Neural cell (in vitro differentiated cells): ENCODE data around the gene BLMH. TPM values are rescaled to one million over a fixed set of nuclear protein-coding genes. Genes with fewer than 3 reads are reported as not detected.

Experiments
- H2AFZ ChIP-seq: fragments of 200-600, 300-800 bp; sonication (generic), shearing (Covaris generic); 2 replicates; pipeline ENCODE4 v1.6.0; 2014; ENCODE audit warnings: low read depth, mild to moderate bottlenecking, antibody characterized with exemption, low read length, moderate library complexity
- H3F3A ChIP-seq: fragments of 200-600 bp; shearing (Covaris generic); 2 replicates; pipeline ENCODE4 v1.6.1; 2016; ENCODE audit warnings: mild to moderate bottlenecking, moderate library complexity, mixed read lengths, antibody characterized with exemption, low read length; ENCODE audit not compliant: insufficient read depth, poor library complexity, severe bottlenecking
- H3K27ac ChIP-seq: fragments of 200-600, 300-800 bp; sonication (generic), shearing (Covaris generic); 2 replicates; pipeline ENCODE4 v1.5.1; 2014; ENCODE audit warnings: mild to moderate bottlenecking, low read length, moderate library complexity
- H3K27me3 ChIP-seq: fragments of 300-800, 200-600 bp; sonication (generic), shearing (Covaris generic); 2 replicates; pipeline ENCODE4 v1.6.0; 2014; ENCODE audit warnings: mild to moderate bottlenecking, low read depth, low read length, moderate library complexity; ENCODE audit not compliant: insufficient read depth
- H3K36me3 ChIP-seq: fragments of 300-800, 200-600 bp; sonication (generic), shearing (Covaris generic); 2 replicates; pipeline ENCODE4 v1.5.1; 2014; ENCODE audit warnings: mild to moderate bottlenecking, antibody characterized with exemption, low read length, moderate library complexity; ENCODE audit not compliant: insufficient read depth
- H3K4me2 ChIP-seq: fragments of 300-800, 200-600 bp; sonication (generic), shearing (Covaris generic); 2 replicates; pipeline ENCODE4 v1.6.0; 2014; ENCODE audit warnings: mild to moderate bottlenecking, low read length
- H3K4me3 ChIP-seq: fragments of 300-800, 200-600 bp; sonication (generic), shearing (Covaris generic); 2 replicates; pipeline ENCODE4 v1.5.1; 2014; ENCODE audit warnings: mild to moderate bottlenecking, low read length, moderate library complexity
- H3K79me2 ChIP-seq: fragments of 200-600 bp; shearing (Covaris generic); replicated peaks from 2 replicates; pipeline ENCODE4 v1.6.0; 2014; ENCODE audit warnings: mild to moderate bottlenecking, low read length, moderate library complexity; ENCODE audit not compliant: insufficient read depth
- H3K9ac ChIP-seq: fragments of 300-800, 200-600 bp; sonication (generic), shearing (Covaris generic); 2 replicates; pipeline ENCODE4 v1.6.1; 2016; ENCODE audit warnings: mild to moderate bottlenecking, low read length, mixed read lengths
- H3K9me2 ChIP-seq: fragments of 200-600 bp; shearing (Covaris generic); 2 replicates; pipeline ENCODE4 v1.6.1; 2016; ENCODE audit warnings: mild to moderate bottlenecking, low read length, mixed read lengths; ENCODE audit not compliant: insufficient read depth
- H3K9me3 ChIP-seq: fragments of 200-600, 300-800 bp; sonication (generic), shearing (Covaris generic); 2 replicates; pipeline ENCODE4 v1.6.1; 2016; ENCODE audit warnings: mild to moderate bottlenecking, mixed run types, low read length, moderate library complexity, mixed read lengths
- H4K20me1 ChIP-seq: fragments of 200-600 bp; shearing (Covaris generic); 2 replicates; pipeline ENCODE4 v1.6.1; 2016; ENCODE audit warnings: mild to moderate bottlenecking, mixed run types; ENCODE audit not compliant: insufficient read depth
- EP300 ChIP-seq: fragments of 450-650 bp; conservative IDR thresholded peaks from 2 replicates; pipeline ENCODE4 v1.6.1; 2014; ENCODE audit warnings: antibody characterized with exemption, mild to moderate bottlenecking, moderate library complexity; ENCODE audit not compliant: poor library complexity, severe bottlenecking
- MXI1 ChIP-seq: fragments of 450-650 bp; conservative IDR thresholded peaks from 2 replicates; pipeline ENCODE4 v1.6.1; 2014; ENCODE audit warnings: antibody characterized with exemption, mild to moderate bottlenecking; ENCODE audit not compliant: poor library complexity, severe bottlenecking
- POLR2AphosphoS5 ChIP-seq: IDR thresholded peaks from 2 replicates; pipeline ENCODE4 v1.6.1; 2012
- RAD21 ChIP-seq: fragments of 450-650 bp; conservative IDR thresholded peaks from 2 replicates; pipeline ENCODE4 v1.6.1; 2014; ENCODE audit warnings: antibody characterized with exemption, mild to moderate bottlenecking, moderate library complexity
- SMC3 ChIP-seq: fragments of 450-650 bp; conservative IDR thresholded peaks from 2 replicates; pipeline ENCODE4 v1.6.1; 2014; ENCODE audit warnings: antibody characterized with exemption, mild to moderate bottlenecking, moderate library complexity; ENCODE audit not compliant: poor library complexity
- TAF1 ChIP-seq: IDR thresholded peaks from 2 replicates; pipeline ENCODE4 v1.6.1; 2012; ENCODE audit warnings: low read depth
- polyA plus RNA-seq: library from polyadenylated mRNA; depleted of rRNA; stranded (reverse); fragments of >200 nt; gene quantifications from 2 replicates; pipeline ENCODE4 v1.2.3, GENCODE V29; 2014
- TF ChIP-seq, protein P1 (sequence below): IDR thresholded peaks from 2 replicates; pipeline ENCODE4 v1.6.1; 2012; ENCODE audit warnings: borderline replicate concordance
- TF ChIP-seq, protein P2 (sequence below): fragments of 450-650 bp; IDR thresholded peaks from 2 replicates; pipeline ENCODE4 v1.5.1; 2014; ENCODE audit warnings: antibody characterized with exemption, mild to moderate bottlenecking, moderate library complexity; ENCODE audit not compliant: poor library complexity, severe bottlenecking

The BLMH gene
- polyA plus RNA-seq, 1 donor from 2014 or later = 44.3 TPM

DNA sequence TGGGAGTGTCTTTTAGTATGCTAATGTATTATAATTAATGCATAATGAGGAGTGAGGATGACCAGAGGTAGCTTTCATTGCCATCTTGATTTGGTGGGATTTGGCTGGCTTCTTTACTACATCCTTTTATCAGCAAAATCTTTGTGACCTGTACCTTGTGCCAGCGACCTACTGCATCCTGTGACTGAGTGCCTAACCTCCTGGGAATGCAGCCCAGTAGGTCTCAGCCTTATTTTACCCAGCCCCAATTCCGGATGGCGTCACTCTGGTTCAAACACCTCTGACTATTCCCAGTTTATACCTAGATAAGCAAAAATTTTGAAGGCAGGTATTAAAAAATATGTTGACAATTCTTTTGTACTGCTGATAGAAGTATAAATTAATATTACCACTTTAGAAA lies 10.5 kb upstream of the BLMH start:
- Histone ChIP-seq H2AFZ (no peak overlapping the region), H3K4me2 (no peak overlapping the region), H4K20me1 (no peaks in the 10 kb centered on the region), H3K27ac (no peak overlapping the region), H3K9me2 (no peaks in the 10 kb centered on the region), H3K4me3 (no peak overlapping the region), H3K36me3 (no peaks in the 10 kb centered on the region), H3K9me3 (no peaks in the 10 kb centered on the region), H3K27me3 (no peaks in the 10 kb centered on the region), H3K9ac (no peak overlapping the region), H3K79me2 (no peaks in the 10 kb centered on the region), H3F3A (no peaks in the 10 kb centered on the region)
- TF ChIP-seq EP300 = no peak
- TF ChIP-seq POLR2AphosphoS5 = no peak

DNA sequence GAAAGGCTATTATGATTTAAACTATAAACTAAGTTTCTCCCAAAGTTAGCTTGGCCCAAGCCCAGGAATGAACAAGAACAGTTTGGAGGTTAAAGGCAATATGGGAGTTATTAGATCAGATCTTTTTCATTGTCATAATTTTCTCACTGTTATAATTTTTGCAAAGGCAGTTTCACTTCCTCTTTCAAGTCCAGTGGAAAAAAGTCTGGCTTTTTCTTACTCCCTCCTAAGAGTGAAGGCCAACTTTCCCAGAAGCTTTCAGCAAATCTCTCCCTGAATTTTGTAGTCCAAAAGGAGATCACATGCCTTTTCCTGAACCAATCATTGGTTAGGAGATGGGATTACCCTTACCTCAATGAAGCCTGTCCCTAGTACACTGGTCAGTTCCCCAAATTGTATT lies 9.1 kb upstream of the BLMH start:
- no peak overlapping the region for H3K9ac ChIP-seq
- TF ChIP-seq SMC3 = no peak
- no peak for TF ChIP-seq TAF1
- TF ChIP-seq MXI1 = no peak
- no peak for TF ChIP-seq RAD21
- TF ChIP-seq EP300 = no peak
- TF ChIP-seq, protein P1, sequence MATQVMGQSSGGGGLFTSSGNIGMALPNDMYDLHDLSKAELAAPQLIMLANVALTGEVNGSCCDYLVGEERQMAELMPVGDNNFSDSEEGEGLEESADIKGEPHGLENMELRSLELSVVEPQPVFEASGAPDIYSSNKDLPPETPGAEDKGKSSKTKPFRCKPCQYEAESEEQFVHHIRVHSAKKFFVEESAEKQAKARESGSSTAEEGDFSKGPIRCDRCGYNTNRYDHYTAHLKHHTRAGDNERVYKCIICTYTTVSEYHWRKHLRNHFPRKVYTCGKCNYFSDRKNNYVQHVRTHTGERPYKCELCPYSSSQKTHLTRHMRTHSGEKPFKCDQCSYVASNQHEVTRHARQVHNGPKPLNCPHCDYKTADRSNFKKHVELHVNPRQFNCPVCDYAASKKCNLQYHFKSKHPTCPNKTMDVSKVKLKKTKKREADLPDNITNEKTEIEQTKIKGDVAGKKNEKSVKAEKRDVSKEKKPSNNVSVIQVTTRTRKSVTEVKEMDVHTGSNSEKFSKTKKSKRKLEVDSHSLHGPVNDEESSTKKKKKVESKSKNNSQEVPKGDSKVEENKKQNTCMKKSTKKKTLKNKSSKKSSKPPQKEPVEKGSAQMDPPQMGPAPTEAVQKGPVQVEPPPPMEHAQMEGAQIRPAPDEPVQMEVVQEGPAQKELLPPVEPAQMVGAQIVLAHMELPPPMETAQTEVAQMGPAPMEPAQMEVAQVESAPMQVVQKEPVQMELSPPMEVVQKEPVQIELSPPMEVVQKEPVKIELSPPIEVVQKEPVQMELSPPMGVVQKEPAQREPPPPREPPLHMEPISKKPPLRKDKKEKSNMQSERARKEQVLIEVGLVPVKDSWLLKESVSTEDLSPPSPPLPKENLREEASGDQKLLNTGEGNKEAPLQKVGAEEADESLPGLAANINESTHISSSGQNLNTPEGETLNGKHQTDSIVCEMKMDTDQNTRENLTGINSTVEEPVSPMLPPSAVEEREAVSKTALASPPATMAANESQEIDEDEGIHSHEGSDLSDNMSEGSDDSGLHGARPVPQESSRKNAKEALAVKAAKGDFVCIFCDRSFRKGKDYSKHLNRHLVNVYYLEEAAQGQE = no peak
- H3K9me3 ChIP-seq = no peaks in the 10 kb centered on the region

DNA sequence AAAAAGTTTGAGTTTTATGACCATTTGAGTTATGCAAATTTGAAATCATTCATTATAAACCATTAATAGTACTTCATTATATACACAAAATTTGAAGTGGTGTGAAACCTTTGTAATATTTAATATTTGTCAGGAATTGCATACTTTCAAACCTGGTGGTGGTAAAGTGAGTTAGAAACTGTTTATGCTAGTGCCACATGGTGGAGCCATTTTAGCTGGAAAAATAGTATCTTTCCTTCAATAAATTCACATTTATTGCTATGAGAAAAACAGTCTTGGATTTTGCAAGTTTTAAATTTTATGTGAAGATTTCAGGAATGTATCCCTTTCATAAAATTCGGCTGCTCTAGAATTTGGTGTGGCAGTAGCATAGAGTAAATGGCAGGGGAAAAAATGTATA lies 7.3 kb upstream of the BLMH start:
- peaks cover 2% of the 10 kb centered on the region for H3K27me3 ChIP-seq
- no peaks in the 10 kb centered on the region for H3K9me2 ChIP-seq
- H2AFZ ChIP-seq = no peak overlapping the region
- H3K27ac ChIP-seq = no peak overlapping the region
- H3K36me3 ChIP-seq = no peaks in the 10 kb centered on the region
- H3F3A ChIP-seq = no peaks in the 10 kb centered on the region
- no peaks in the 10 kb centered on the region for H3K9me3 ChIP-seq
- H3K4me3 ChIP-seq = no peak overlapping the region
- H4K20me1 ChIP-seq = no peaks in the 10 kb centered on the region
- no peak overlapping the region for H3K4me2 ChIP-seq
- no peaks in the 10 kb centered on the region for H3K79me2 ChIP-seq
- H3K9ac ChIP-seq = no peak overlapping the region
- TF ChIP-seq SMC3 (peak; percentile 47), RAD21 (peak; percentile 41), MXI1 (no peak), TAF1 (no peak)
- TF ChIP-seq, protein P2, sequence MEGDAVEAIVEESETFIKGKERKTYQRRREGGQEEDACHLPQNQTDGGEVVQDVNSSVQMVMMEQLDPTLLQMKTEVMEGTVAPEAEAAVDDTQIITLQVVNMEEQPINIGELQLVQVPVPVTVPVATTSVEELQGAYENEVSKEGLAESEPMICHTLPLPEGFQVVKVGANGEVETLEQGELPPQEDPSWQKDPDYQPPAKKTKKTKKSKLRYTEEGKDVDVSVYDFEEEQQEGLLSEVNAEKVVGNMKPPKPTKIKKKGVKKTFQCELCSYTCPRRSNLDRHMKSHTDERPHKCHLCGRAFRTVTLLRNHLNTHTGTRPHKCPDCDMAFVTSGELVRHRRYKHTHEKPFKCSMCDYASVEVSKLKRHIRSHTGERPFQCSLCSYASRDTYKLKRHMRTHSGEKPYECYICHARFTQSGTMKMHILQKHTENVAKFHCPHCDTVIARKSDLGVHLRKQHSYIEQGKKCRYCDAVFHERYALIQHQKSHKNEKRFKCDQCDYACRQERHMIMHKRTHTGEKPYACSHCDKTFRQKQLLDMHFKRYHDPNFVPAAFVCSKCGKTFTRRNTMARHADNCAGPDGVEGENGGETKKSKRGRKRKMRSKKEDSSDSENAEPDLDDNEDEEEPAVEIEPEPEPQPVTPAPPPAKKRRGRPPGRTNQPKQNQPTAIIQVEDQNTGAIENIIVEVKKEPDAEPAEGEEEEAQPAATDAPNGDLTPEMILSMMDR = peak; percentile 53

More for the DNA sequence above, 9.1 kb upstream of the BLMH start:
- Histone ChIP-seq H3K4me3 (no peak overlapping the region), H3K27me3 (no peaks in the 10 kb centered on the region), H3K9me2 (no peaks in the 10 kb centered on the region), H3K27ac (no peak overlapping the region), H3F3A (no peaks in the 10 kb centered on the region), H3K4me2 (no peak overlapping the region), H3K79me2 (no peaks in the 10 kb centered on the region), H2AFZ (no peak overlapping the region), H4K20me1 (no peaks in the 10 kb centered on the region), H3K36me3 (no peaks in the 10 kb centered on the region)
